Keratinocyte (primary cell): ENCODE data around the gene ASH1L. TPM values are rescaled to one million over a fixed set of nuclear protein-coding genes. Genes with fewer than 3 reads are reported as not detected.

Experiments
- DNase-seq: peaks from one replicate; pipeline ENCODE4 v3.0.0-alpha.2; 2011; ENCODE audit warnings: low read depth, missing footprints, low spot score
- FAIRE-seq: peaks from 2 replicates; lab custom pipeline; 2011; peaks lifted over from hg19 to GRCh38; lab: Jason Lieb, UNC
- H2AFZ ChIP-seq: 2 replicates; pipeline ENCODE4 v1.6.0; 2012; ENCODE audit warnings: low read length, control low read depth, inconsistent platforms; ENCODE audit not compliant: control insufficient read depth
- H3K27ac ChIP-seq: 2 replicates; pipeline ENCODE4 v1.5.1; 2011; ENCODE audit warnings: low read length; ENCODE audit not compliant: control insufficient read depth, insufficient read depth
- H3K27me3 ChIP-seq: 3 replicates; pipeline ENCODE4 v1.6.0; 2011; ENCODE audit warnings: low read length; ENCODE audit not compliant: control insufficient read depth, insufficient read depth; ENCODE audit errors: extremely low read depth
- H3K36me3 ChIP-seq, 2 experiments: 2 replicates in 1 of 2; 3 replicates in 1 of 2; pipeline ENCODE4 v1.5.1; 2011; ENCODE audit warnings: low read length in 2 of 2, mild to moderate bottlenecking in 1 of 2; ENCODE audit not compliant: control insufficient read depth in 2 of 2, insufficient read depth in 2 of 2; ENCODE audit errors: extremely low read depth in 1 of 2
- H3K4me1 ChIP-seq: 3 replicates; pipeline ENCODE4 v1.5.1; 2011; ENCODE audit warnings: low read length; ENCODE audit not compliant: control insufficient read depth, insufficient read depth; ENCODE audit errors: extremely low read depth
- H3K4me2 ChIP-seq: 3 replicates; pipeline ENCODE4 v1.6.0; 2011; ENCODE audit warnings: low read depth, low read length; ENCODE audit not compliant: control insufficient read depth, insufficient read depth; ENCODE audit errors: extremely low read depth
- H3K4me3 ChIP-seq, 3 experiments: fragments of 200-600 bp in 1 of 3; sonication (generic) in 1 of 3; 2 replicates in 2 of 3; 3 replicates in 1 of 3; pipeline ENCODE4 v1.5.1; 2011 to 2016; ENCODE audit warnings: low read length in 3 of 3, mild to moderate bottlenecking in 3 of 3, control low read depth in 2 of 3, inconsistent platforms in 1 of 3, low read depth in 1 of 3, mixed read lengths in 1 of 3, mixed run types in 1 of 3, moderate library complexity in 1 of 3; ENCODE audit not compliant: control insufficient read depth in 2 of 3, insufficient read depth in 2 of 3; ENCODE audit errors: extremely low read depth in 1 of 3
- H3K79me2 ChIP-seq: 2 replicates; pipeline ENCODE4 v1.6.0; 2012; ENCODE audit warnings: low read length; ENCODE audit not compliant: control insufficient read depth, insufficient read depth
- H3K9ac ChIP-seq: 3 replicates; pipeline ENCODE4 v1.6.0; 2011; ENCODE audit warnings: low read length; ENCODE audit not compliant: control insufficient read depth, insufficient read depth; ENCODE audit errors: extremely low read depth
- H3K9me1 ChIP-seq: 3 replicates; pipeline ENCODE4 v1.6.0; 2011; ENCODE audit warnings: low read length; ENCODE audit not compliant: control insufficient read depth, insufficient read depth; ENCODE audit errors: extremely low read depth
- H3K9me3 ChIP-seq: 2 replicates; pipeline ENCODE4 v1.5.1; 2012; ENCODE audit warnings: low read depth, low read length; ENCODE audit not compliant: control insufficient read depth
- H4K20me1 ChIP-seq: 3 replicates; pipeline ENCODE4 v1.6.0; 2011; ENCODE audit warnings: low read length; ENCODE audit not compliant: control insufficient read depth, insufficient read depth; ENCODE audit errors: extremely low read depth
- EZH2 ChIP-seq: IDR thresholded peaks from one replicate; pipeline ENCODE4 v1.6.1; 2012; ENCODE audit warnings: inconsistent platforms, mild to moderate bottlenecking, low read length, moderate library complexity
- dilution Hi-C: fragments of 300-500 bp; cut with MboI; formaldehyde crosslinking; loops from one replicate; pipeline ENCODE4 v1.7.0; 2020; ENCODE audit warnings: low sequenced_read_pairs; ENCODE audit not compliant: extremely low pct_ligation_motif_present
- polyA plus RNA-seq, 5 experiments: library from polyadenylated mRNA; depleted of rRNA in 3 of 5; stranded (reverse) in 3 of 5; stranded (forward) in 1 of 5; unstranded in 1 of 5; fragments of >200 nt; gene quantifications; 1 replicate in 1 of 5; 2 replicates in 3 of 5; 3 replicates in 1 of 5; pipeline versions ENCODE4 v1.2.1 to v1.2.3, GENCODE V29; 2011 to 2012; ENCODE audit warnings: missing spikeins in 2 of 5, low read depth in 1 of 5, low replicate concordance in 1 of 5
- TF ChIP-seq, protein P1 (sequence below), 3 experiments: IDR thresholded peaks in 1 of 3; conservative IDR thresholded peaks in 1 of 3; optimal IDR thresholded peaks in 1 of 3; 2 replicates in 2 of 3; 3 replicates in 1 of 3; pipeline versions ENCODE3 to v1.5.1; 2011; ENCODE audit warnings: low read length in 3 of 3, mild to moderate bottlenecking in 3 of 3, moderate library complexity in 2 of 3, control low read depth in 1 of 3, inconsistent platforms in 1 of 3; ENCODE audit not compliant: insufficient read depth in 2 of 3; ENCODE audit errors: extremely low read depth in 1 of 3

The ASH1L gene
- polyA plus RNA-seq, 1 donor (not counting 4 experiments of a cell fraction or from before 2014, with no cell fraction given): 13.8 TPM

DNA sequence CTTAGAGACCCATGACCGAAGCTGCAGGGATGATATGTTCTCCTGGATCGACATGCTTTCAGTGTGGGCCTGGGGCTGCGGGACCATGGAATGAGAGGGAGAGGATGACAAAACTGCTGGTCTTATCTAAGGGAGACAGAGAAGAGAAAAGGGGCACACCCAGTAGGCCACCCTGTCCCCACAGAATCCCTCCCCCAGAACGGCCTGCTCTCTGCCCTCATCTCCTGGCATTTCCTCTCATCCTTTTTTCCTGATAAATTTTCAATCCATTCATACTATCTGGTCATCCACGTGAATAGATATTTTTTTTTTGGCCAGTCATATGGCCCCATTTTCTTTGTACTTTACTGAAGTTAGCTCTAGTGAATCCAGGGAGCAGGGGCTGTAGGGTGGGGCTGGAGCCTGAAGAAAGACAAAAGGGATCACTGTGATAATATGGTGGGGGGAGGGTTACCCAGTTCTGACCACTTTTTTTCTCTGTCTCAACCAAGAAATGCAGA is 261.2 kb downstream of the ASH1L start, which contains the start of gene PKLR:
Gene PKLR, minus strand, starts transcription at position 97 of the 500 bp plus-strand sequence. Its CDS starts 43 bp downstream, at position 54.
- Histone ChIP-seq H3K4me2 (no peak within 1 kb of the TSS), H4K20me1 (no peaks in the 10 kb centered on the region), H3K36me3 (no peaks in the 10 kb centered on the region), H3K4me3 (no peak within 1 kb of the TSS), H3K27ac (no peak within 1 kb of the TSS), H2AFZ (no peak within 1 kb of the TSS), H3K79me2 (no peaks in the 10 kb centered on the region), H3K9me1 (no peaks in the 10 kb centered on the region), H3K27me3 (no peaks in the 10 kb centered on the region), H3K4me1 (peaks cover 11% of the 10 kb centered on the region), H3K9ac (no peak within 1 kb of the TSS), H3K9me3 (no peaks in the 10 kb centered on the region)
- dilution Hi-C loops: no loop called here
- DNase-seq (no peak), FAIRE-seq (no peak)
- no peak for TF ChIP-seq EZH2

DNA sequence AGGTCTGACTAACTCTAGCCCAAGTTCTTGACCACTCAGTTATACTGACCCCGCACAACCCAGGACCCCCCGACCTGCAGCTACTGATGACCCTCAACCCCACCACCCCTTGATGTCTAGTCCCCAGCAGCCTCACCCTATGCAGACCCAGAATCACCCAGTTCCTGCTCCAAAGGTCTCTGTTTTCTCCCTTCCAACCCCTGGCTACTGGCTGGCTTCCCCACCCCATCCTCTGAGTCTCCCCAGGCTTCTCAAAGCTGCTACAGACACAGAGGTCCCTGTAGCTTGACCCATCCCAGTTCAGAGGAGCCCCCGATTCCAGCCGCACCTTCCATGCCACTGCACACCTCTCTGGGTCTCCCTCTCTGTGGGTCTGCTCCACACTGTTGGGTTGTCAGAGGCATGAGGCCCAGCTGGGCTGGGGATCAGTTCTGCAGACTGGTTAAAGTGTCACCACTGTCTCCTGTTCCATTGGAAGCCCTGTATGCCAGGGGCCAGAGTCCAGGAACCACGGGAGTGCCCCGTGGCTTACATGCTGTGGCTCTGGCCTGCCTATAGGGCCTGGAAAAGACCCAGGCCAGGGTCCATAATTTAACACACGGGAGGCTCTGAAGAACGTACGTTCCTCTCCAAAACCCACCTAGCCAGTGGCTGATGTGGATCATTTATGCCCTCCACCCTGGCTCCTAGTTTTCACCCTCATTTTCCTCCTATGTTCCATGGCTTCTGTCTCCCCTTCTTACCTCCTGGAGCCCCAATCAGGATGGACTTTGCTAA is 261.9 kb downstream of the ASH1L start:
- no peak overlapping the region for H3K9ac ChIP-seq
- no peaks in the 10 kb centered on the region for H3K9me1 ChIP-seq
- H3K79me2 ChIP-seq: no peaks in the 10 kb centered on the region
- no peak for FAIRE-seq
- no peaks in the 10 kb centered on the region for H3K36me3 ChIP-seq
- dilution Hi-C loops: no loop called here
- TF ChIP-seq, protein P1, sequence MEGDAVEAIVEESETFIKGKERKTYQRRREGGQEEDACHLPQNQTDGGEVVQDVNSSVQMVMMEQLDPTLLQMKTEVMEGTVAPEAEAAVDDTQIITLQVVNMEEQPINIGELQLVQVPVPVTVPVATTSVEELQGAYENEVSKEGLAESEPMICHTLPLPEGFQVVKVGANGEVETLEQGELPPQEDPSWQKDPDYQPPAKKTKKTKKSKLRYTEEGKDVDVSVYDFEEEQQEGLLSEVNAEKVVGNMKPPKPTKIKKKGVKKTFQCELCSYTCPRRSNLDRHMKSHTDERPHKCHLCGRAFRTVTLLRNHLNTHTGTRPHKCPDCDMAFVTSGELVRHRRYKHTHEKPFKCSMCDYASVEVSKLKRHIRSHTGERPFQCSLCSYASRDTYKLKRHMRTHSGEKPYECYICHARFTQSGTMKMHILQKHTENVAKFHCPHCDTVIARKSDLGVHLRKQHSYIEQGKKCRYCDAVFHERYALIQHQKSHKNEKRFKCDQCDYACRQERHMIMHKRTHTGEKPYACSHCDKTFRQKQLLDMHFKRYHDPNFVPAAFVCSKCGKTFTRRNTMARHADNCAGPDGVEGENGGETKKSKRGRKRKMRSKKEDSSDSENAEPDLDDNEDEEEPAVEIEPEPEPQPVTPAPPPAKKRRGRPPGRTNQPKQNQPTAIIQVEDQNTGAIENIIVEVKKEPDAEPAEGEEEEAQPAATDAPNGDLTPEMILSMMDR (optimal IDR thresholded peaks at IDR 0.05 in 1 of 3, IDR thresholded peaks at IDR 0.05 in 1 of 3, conservative IDR thresholded peaks at IDR 0.05 in 1 of 3; ENCODE audit: extremely low read depth in 1 of 3, insufficient read depth in 2 of 3, low read length in 3 of 3): no peak
- TF ChIP-seq EZH2: no peak
- H3K27me3 ChIP-seq: peaks cover 4% of the 10 kb centered on the region
- no peak for DNase-seq
- H3K27ac ChIP-seq: no peak overlapping the region
- no peak overlapping the region for H3K4me2 ChIP-seq
- no peak overlapping the region for H3K4me3 ChIP-seq
- no peaks in the 10 kb centered on the region for H4K20me1 ChIP-seq
- no peaks in the 10 kb centered on the region for H3K9me3 ChIP-seq
- no peak overlapping the region for H2AFZ ChIP-seq
- peaks cover 7% of the 10 kb centered on the region for H3K4me1 ChIP-seq
